GM21576 (cell line): ENCODE results near the gene NFATC1.

Source experiments
- ATAC-seq: cut with Tn5 transposase; IDR thresholded peaks from one replicate; pipeline ENCODE4 v1.9.1; 2021; ENCODE audit warnings: mild to moderate bottlenecking, moderate library complexity; ENCODE audit not compliant: unreplicated experiment

The NFATC1 gene

DNA sequence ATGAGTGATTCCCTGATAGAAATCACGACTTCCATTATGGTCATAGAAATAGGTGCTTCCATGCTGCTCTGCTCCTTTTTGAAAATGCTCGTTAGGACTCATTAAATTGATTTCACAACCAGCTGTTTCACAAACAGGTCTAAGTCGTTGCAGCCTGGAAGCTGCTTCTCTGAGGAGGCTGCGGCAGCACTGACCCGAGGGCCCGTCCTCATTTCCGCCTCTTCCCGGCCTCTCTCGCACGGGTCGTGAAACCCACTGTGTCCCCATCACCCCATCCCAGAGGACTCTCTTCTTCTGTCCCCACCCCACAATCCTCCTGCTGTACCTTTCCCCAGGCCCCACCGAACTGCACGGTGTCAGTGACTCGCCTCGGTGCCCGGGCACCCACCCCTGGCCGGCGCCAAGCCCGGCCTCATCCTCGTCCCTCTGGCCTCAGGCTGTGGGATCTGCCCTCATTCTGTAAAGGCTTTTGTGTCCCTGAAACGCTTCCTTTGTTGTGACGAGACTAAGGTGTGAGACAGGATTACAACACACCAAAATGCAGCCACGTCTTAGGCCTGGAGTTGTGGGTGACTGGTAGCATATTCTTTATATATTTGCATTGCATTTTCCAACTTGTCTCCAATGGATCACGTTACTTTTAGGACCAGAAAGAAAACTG is 171.2 kb downstream of the NFATC1 start:
- ATAC-seq = no peak

- ATAC-seq = no peak
Measured at GRCh38 chr18:79567481-79568147, 171.9 kb downstream of the NFATC1 start.

DNA sequence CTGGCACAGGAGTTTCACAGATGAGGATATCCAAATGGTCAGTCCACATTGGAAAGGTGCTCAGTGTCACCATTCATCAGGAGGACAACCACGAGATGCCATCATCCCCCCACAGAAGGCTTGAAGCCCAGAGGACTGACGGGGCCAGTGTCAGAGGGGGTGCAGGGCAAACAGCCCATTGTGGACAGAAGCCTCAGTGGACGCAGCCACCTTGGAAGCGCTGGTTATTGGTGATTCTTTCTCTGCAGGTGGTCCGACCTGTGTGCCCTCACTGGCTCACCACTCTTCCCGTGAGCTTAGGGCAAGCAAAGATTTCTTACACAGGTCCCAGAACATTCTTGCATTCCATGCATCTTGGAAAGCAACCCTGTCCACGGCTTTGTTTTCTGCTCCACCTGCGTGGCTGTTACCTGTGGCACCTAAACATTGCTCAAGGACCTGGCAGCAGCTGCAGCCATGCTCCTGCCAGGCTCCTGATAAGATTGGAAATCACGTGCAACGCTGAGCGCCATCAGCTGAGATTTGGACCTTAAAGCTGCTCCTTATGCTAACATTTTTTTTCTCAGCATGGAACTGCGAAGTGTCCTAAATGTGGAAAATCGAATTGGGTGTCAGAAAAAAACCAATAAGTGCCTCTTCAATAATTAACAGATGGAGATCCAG is 172.9 kb downstream of the NFATC1 start:
- no peak for ATAC-seq

DNA sequence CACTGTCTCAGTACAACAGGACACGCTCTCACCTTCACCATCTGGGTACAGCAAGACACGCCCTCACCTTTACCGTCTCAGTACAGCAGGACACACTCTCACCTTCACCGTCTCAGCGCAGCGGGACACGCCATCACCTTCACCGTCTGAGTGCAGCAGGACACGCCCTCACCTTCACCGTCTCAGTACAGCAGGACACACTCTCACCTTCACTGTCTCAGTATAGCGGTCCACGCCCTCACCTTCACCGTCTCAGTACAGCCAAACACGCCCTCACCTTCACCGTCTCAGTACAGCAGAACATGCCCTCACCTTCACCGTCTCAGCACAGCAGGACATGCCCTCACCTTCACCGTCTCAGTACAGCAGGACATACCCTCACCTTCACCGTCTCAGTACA is 174.0 kb downstream of the NFATC1 start:
- ATAC-seq = no peak

DNA sequence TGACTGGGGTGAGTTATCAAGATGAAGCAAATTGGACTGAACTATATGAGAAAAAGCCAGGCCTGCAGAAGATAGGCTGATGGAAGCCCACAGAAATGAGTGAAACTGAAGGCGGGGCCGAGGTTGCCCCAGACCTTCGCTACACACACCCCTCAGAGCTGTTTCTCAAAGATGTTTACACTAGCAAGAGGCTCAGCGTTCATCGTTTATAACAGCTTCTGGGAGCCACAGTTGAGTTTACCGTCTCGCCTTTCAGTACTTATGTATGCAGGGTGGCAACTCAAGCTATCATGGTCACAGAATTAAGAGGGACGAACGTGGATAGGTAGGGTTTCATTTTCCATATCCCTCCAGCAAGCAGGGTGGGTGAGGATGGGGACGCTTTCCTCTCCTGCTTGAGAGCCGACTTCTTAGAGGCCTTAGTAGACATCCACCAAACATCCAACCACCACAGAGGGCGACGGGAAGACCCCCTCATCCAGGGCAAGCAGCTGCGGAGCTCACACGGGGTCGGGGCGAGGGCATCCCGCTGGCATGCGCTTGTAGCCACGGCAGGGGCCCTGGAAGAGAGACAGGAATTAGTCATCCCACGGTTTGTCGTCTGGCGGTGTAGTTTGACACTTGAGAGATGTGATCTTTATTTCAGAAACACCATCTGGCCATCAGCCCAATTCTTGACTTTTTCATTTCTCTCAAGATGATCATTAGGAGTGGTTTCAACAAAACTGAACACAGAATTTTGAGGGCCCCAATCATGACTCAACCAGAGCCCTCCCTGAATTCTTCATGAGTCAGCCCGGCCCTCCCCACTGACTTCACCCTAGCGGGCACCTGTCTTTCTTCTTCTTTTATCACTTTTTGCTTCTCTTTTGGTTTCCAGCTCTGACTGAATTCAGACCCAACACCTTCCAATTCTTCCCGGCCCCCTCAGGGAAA is 174.8 kb downstream of the NFATC1 start:
- ATAC-seq = no peak

DNA sequence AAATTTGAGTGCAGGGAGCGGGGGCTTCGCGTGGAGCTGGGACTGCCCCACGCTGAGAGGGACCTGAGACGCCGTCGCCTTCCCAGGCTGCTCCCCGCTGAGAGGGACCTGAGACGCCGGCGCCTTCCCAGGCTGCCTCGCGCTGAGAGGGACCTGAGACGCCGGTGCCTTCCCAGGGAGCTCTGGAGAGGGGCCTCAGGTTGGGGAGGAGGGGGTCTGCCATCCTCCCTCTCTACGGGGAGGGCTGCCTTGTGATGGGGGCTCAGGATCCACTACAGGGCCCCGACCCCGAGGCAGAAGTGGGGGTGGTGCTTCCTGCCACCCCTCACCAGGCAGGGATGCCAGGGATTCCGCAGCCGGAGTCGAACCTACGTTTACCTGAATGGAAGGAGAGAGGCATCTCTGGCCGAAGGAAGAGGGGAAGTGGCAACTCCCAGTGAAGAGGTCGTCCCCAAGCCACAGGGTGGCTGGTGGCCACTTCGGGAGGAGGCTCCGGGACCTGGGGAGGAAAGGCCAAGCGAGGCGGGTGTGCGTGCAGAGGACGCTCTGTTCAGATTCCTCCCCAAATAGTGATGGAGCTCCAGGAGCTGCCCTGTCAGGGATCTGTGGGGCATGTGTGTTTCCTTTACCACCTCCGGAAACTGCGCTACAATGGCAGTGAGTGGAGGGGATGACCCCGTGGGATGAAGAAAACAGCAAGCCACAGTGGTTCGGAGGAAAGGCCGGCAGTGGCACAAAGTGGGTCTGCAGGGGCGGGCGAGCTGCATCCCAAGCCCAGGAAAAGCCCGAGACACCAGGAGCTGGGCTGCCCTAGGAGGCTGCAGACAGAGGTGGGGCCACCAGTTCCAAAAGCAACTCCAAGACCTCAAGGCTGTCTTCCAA is 175.7 kb downstream of the NFATC1 start:
- no peak for ATAC-seq

GRCh38 chr18:79572093-79572780 is 176.5 kb downstream of the NFATC1 start:
- no peak for ATAC-seq

DNA sequence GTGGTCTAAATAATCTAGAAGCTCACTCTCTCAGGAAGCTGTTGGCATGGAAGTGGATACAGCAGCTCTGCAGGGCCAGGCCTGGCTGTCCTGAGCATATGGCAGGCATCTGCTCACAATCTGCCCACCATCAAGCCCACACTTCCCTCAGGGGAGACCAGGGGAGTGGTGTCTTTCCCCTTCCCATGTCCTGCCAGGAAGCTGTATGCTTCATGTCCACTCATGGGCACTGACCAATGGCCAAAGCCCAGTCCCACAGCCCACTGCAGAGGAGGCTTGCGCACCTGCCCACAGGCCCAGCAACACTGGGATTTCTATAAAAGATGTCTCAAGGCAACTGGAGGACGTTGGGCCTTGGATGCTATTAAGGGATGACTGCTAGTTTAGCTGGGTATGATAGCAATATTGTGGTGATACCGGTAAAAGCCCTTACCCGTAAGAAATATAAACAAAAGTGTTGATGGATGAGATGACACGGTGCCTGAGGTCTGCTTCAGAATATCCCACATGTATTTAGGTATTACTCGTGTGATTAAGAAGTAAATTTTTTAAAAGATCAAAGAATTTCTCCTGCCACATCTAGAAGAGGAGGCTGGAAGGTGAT is 177.2 kb downstream of the NFATC1 start:
- ATAC-seq = no peak

DNA sequence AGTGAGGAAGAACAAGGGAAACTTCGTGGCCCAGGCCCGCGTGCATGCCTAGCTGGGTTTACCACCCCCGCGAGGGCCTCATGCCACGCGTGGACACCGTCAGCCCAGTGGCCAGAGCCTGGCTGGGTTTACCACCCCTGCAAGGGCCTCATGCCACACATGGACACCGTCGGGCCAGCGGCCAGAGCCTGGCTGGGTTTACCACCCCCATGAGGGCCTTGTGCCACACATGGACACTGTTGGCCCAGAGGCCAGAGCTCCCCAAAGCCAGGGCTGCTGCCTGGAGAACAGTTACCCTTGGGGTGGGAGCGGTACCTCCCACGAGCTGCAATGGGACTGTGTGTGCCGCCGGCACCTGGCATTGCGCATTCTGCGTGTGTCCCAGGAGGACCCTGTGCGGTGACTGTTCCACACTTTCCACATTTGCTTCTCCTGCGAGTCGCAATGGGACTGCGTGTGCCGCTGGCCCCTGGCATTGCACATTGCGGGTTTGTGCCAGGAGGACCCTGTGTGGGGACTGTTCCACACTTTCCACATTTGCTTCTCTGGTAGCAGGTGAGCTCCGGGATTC is 178.3 kb downstream of the NFATC1 start:
- no peak for ATAC-seq

DNA sequence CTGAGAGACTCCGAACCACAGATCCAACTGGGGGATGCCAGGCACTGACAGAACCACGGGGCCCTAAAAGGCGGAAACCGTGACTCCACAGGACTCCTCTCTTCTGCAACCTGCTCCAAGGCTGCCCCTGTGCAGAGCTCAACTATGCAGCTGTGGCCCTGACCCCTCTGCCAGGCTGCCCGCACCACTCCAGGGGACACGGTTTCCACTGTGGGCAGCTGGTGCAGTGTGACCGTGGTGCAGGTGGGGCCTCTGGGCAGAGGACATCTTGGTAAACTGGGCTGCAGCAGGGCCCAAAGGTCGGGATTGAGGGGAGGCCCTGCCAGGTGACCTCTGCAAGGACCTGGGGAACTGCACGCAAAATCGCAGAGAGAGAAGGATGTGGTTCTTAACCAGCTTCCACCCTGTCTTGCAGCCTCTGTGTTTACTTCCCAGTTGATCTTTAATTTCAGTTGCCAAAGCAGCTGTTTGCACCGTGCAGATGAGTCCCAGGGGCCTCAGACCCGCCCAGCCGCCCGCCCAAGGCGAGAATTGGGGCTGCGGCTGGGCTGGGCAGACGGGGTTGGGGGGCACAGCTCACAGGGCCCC is 179.3 kb downstream of the NFATC1 start:
- ATAC-seq = no peak

DNA sequence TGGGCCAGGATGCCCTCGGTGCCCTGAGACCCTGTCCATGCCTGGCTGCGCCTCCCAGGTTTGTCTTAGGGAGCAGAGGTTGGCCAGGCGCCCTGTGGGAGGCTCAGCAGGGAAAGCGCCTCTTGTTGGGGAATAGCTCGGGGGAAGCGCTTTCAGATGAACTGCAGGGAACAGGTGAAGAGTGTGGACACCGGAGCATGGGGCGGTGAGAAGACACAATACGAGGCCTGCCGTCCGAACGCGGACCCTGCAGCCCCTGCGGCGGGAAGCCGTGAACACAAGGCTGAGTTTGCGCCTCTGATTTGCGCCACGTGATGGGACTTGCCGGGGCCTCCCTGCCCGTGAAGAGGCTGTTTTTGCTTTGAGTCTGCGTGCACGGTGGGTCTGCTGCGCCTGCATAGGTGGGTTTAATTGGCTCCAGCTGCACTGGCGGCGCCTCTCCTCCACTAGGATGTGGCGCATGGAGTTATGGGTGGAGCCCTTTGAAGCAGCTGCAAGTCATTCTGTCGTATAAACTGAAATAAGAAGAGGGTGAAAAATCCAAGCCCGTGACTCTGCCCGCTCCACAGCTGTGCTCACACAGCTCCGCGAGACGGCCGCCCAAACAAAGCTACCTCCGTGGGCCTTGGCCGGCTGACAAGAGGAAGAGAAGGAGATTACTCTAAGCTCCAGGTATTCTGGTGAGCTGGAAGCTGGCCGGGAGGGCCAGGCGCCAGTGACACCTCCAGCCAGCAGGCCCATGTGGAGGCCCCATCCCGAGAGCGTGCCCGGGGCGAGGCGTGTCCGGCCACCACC is 180.4 kb downstream of the NFATC1 start:
- ATAC-seq = no peak

GRCh38 chr18:79576686-79577351 is 181.1 kb downstream of the NFATC1 start:
- ATAC-seq = no peak

DNA sequence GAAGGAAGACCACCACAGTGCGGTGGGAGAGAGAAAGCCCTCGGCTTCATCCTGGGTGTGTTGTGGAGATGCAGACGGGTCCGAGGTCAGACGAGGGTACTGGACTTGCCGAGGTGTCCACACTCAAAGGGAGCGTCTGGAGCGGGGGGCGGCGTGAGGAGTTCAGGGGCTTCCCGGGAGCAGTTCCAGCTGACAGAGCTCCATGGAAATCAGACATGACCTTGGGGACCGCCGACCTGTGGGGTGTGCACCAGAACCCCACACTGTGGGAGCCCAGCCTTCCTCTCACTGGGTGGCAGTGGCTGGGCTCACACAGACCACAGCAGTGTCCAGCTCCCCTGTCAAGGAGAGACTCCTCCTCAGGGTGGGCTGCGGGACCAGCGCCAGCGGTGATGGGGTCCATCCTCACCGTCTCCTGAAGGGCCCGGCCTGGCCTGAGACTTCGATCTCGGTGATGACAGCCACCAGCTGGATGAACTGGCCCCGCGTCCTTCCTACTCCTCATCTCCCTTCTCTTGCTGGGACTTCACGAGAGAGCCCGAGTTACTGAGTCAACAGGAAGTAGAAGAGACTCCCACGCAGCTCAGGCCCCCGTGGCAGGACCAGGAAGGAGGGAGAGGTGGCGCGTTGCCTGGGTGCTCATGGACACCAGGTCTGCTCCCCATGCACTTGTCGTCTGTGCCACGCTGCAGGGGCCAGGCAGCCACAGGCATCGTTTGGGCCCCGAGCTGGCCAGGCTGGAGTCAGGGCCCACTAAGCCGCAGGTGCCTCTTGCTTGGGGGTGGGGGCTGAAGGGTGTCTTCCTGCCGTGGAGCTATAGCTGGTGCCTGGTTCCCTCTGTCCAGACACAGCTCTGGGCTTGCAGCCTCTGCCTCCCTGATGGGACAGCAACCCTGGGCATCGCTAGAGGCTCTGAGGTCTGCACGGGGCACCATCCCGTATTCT is 182.0 kb downstream of the NFATC1 start:
- ATAC-seq = no peak

GRCh38 chr18:79578396-79579260 is 182.9 kb downstream of the NFATC1 start:
- no peak for ATAC-seq
